ENCODE measurements around the gene SCAI.
"Not testable (repeated sequence)": the region's sequence is repeated elsewhere in the genome, so short reads cannot be mapped to it uniquely, and the experiment has no call there.

The SCAI gene

GRCh38 chr9:125121146-125121545, 22.2 kb downstream of the SCAI start:
- DNase-seq (ENCODE audit: low read depth, low spot score), result no peak

GRCh38 chr9:125119643-125120286, 23.6 kb downstream of the SCAI start:
- TF ChIP-seq EZH2 (IDR thresholded peaks at IDR 0.05), result no peak
- no peak for TF ChIP-seq POLR2AphosphoS5 (IDR thresholded peaks at IDR 0.05; ENCODE audit: borderline replicate concordance, low read depth, low read length)
- TF ChIP-seq FOXP2 (optimal IDR thresholded peaks at IDR 0.05; ENCODE audit: control extremely low read depth, extremely low read length, insufficient read depth), result no peak
- Histone ChIP-seq H3K27ac (no peak overlapping the region), H3K9ac (ENCODE audit: insufficient read length) (no peak overlapping the region)

More at GRCh38 chr9:125121146-125121545, 22.2 kb downstream of the SCAI start:
- Histone ChIP-seq H3K9me3 (ENCODE audit: low read depth, low read length) (no peaks in the 10 kb centered on the region), H3K27ac (no peak overlapping the region), H3K36me3 (ENCODE audit: insufficient read depth, low read length) (no peaks in the 10 kb centered on the region), H3K9ac (ENCODE audit: insufficient read length) (no peak overlapping the region), H3K4me3 (no peak overlapping the region)
- TF ChIP-seq POLR2AphosphoS5 (IDR thresholded peaks at IDR 0.05; ENCODE audit: borderline replicate concordance, low read depth, low read length) (no peak), EZH2 (IDR thresholded peaks at IDR 0.05) (no peak), FOXP2 (optimal IDR thresholded peaks at IDR 0.05; ENCODE audit: control extremely low read depth, extremely low read length, insufficient read depth) (no peak)

GRCh38 chr9:125118696-125119095, 24.6 kb downstream of the SCAI start:
- H3K36me3 ChIP-seq (ENCODE audit: insufficient read depth, low read length); H3K4me3 ChIP-seq; H3K9ac ChIP-seq (ENCODE audit: insufficient read length); H3K9me3 ChIP-seq (ENCODE audit: low read depth, low read length); DNase-seq (ENCODE audit: low read depth, low spot score); H3K27ac ChIP-seq: not testable (repeated sequence)

More at GRCh38 chr9:125119643-125120286, 23.6 kb downstream of the SCAI start:
- H3K4me3 ChIP-seq, result no peak overlapping the region
- no peaks in the 10 kb centered on the region for H3K9me3 ChIP-seq (ENCODE audit: low read depth, low read length)
- H3K36me3 ChIP-seq (ENCODE audit: insufficient read depth, low read length), result no peaks in the 10 kb centered on the region
- DNase-seq (ENCODE audit: low read depth, low spot score), result no peak

GRCh38 chr9:125114503-125114902, 28.8 kb downstream of the SCAI start:
- not testable (repeated sequence) for H3K27ac ChIP-seq; H3K4me3 ChIP-seq; H3K9ac ChIP-seq (ENCODE audit: insufficient read length); DNase-seq (ENCODE audit: low read depth, low spot score); H3K9me3 ChIP-seq (ENCODE audit: low read depth, low read length); H3K36me3 ChIP-seq (ENCODE audit: insufficient read depth, low read length)

- Histone ChIP-seq H3K36me3 (ENCODE audit: insufficient read depth, low read length) (no peaks in the 10 kb centered on the region), H3K27ac (peak overlapping the region; percentile 17; the same call in 1 of the 2 replicates), H3K4me3 (no peak overlapping the region), H3K9ac (ENCODE audit: insufficient read length) (no peak overlapping the region), H3K9me3 (ENCODE audit: low read depth, low read length) (no peaks in the 10 kb centered on the region; the same call in 1 of the 2 replicates)
- TF ChIP-seq EZH2 (IDR thresholded peaks at IDR 0.05) (no peak), POLR2AphosphoS5 (IDR thresholded peaks at IDR 0.05; ENCODE audit: borderline replicate concordance, low read depth, low read length) (no peak), FOXP2 (optimal IDR thresholded peaks at IDR 0.05; ENCODE audit: control extremely low read depth, extremely low read length, insufficient read depth) (no peak)
- DNase-seq (ENCODE audit: low read depth, low spot score), result no peak
Observed at GRCh38 chr9:125110464-125110863, 32.9 kb downstream of the SCAI start.

- H3K27ac ChIP-seq, result not testable (repeated sequence)
Observed at GRCh38 chr9:125108541-125108940, 34.8 kb downstream of the SCAI start.

GRCh38 chr9:125106285-125106893, 36.9 kb downstream of the SCAI start:
- Histone ChIP-seq H3K9me3 (ENCODE audit: low read depth, low read length) (no peaks in the 10 kb centered on the region), H3K9ac (ENCODE audit: insufficient read length) (no peak overlapping the region), H3K27ac (peak overlapping the region; percentile 86), H3K4me3 (no peak overlapping the region), H3K36me3 (ENCODE audit: insufficient read depth, low read length) (no peaks in the 10 kb centered on the region)
- TF ChIP-seq FOXP2 (optimal IDR thresholded peaks at IDR 0.05; ENCODE audit: control extremely low read depth, extremely low read length, insufficient read depth) (no peak), POLR2AphosphoS5 (IDR thresholded peaks at IDR 0.05; ENCODE audit: borderline replicate concordance, low read depth, low read length) (no peak), EZH2 (IDR thresholded peaks at IDR 0.05) (no peak)
- DNase-seq (ENCODE audit: low read depth, low spot score), result peak; percentile 8

More at GRCh38 chr9:125108541-125108940, 34.8 kb downstream of the SCAI start:
- H3K36me3 ChIP-seq (ENCODE audit: insufficient read depth, low read length); DNase-seq (ENCODE audit: low read depth, low spot score); H3K9ac ChIP-seq (ENCODE audit: insufficient read length); H3K4me3 ChIP-seq; H3K9me3 ChIP-seq (ENCODE audit: low read depth, low read length): not testable (repeated sequence)

- Histone ChIP-seq H3K36me3 (ENCODE audit: insufficient read depth, low read length) (no peaks in the 10 kb centered on the region), H3K9me3 (ENCODE audit: low read depth, low read length) (no peaks in the 10 kb centered on the region), H3K27ac (no peak overlapping the region), H3K9ac (ENCODE audit: insufficient read length) (no peak overlapping the region), H3K4me3 (no peak overlapping the region)
- no peak for DNase-seq (ENCODE audit: low read depth, low spot score)
- TF ChIP-seq FOXP2 (optimal IDR thresholded peaks at IDR 0.05; ENCODE audit: control extremely low read depth, extremely low read length, insufficient read depth), result no peak
Observed at GRCh38 chr9:125103770-125104460, 39.4 kb downstream of the SCAI start.

GRCh38 chr9:125103021-125103420, 40.3 kb downstream of the SCAI start:
- H3K9me3 ChIP-seq (ENCODE audit: low read depth, low read length), result no peaks in the 10 kb centered on the region
- H3K9ac ChIP-seq (ENCODE audit: insufficient read length), result no peak overlapping the region
- DNase-seq (ENCODE audit: low read depth, low spot score), result no peak
- H3K36me3 ChIP-seq (ENCODE audit: insufficient read depth, low read length), result no peaks in the 10 kb centered on the region
- TF ChIP-seq FOXP2 (optimal IDR thresholded peaks at IDR 0.05; ENCODE audit: control extremely low read depth, extremely low read length, insufficient read depth), result no peak
- TF ChIP-seq EZH2 (IDR thresholded peaks at IDR 0.05), result no peak
- no peak for TF ChIP-seq POLR2AphosphoS5 (IDR thresholded peaks at IDR 0.05; ENCODE audit: borderline replicate concordance, low read depth, low read length)
- no peak overlapping the region for H3K27ac ChIP-seq
- no peak overlapping the region for H3K4me3 ChIP-seq

All from SK-N-MC (cell line).